ENCODE results near the gene ITGAL. TPM values are rescaled to one million over a fixed set of nuclear protein-coding genes. Genes with fewer than 3 reads are reported as not detected.

The ITGAL gene
- total and polyA plus RNA-seq, 2 of the 13 experiments (the other 11 are each of a cell fraction or from before 2014, with no cell fraction given): 0.86 to 1.2 TPM

GRCh38 chr16:30445408-30446202, 26.9 kb upstream of the ITGAL start, which contains the start of gene SEPHS2 (continued):
- peak; percentile 61; the same call in 1 of the 2 replicates for TF ChIP-seq ZNF609 (CRISPR knock-in tag; IDR thresholded peaks at IDR 0.05; ENCODE audit: borderline replicate concordance)
- TF ChIP-seq MYNN (CRISPR knock-in tag; IDR thresholded peaks at IDR 0.05; ENCODE audit: low read depth): peak; percentile 47; the same call in 1 of the 2 replicates
- no peak for TF ChIP-seq ZBTB14 (CRISPR knock-in tag; IDR thresholded peaks at IDR 0.05)
- no peak for TF ChIP-seq EZH2 (conservative IDR thresholded peaks at IDR 0.05; ENCODE audit: low read depth, low read length)
- TF ChIP-seq ZNF800 (CRISPR knock-in tag; IDR thresholded peaks at IDR 0.05): no peak
- peak; percentile 56 for TF ChIP-seq POGK (CRISPR knock-in tag; conservative IDR thresholded peaks at IDR 0.05)
- no peak for TF ChIP-seq GLMP (CRISPR knock-in tag; IDR thresholded peaks at IDR 0.05; ENCODE audit: borderline replicate concordance)
- no peak for TF ChIP-seq BATF2 (CRISPR knock-in tag; IDR thresholded peaks at IDR 0.05)
- peak; percentile 36 for TF ChIP-seq ZNF317 (CRISPR knock-in tag; IDR thresholded peaks at IDR 0.05)
- peak; percentile 82 for TF ChIP-seq ZNF709 (CRISPR knock-in tag; IDR thresholded peaks at IDR 0.05)
- TF ChIP-seq ZNF501 (CRISPR knock-in tag; IDR thresholded peaks at IDR 0.05): 0 out of 2 replicates have a peak, but pooled peaks have one; percentile 76
- TF ChIP-seq ZNF276 (CRISPR knock-in tag; IDR thresholded peaks at IDR 0.05; ENCODE audit: low read depth): 0 out of 2 replicates have a peak, but pooled peaks have one; percentile 18
- no peak for TF ChIP-seq TSC22D2 (CRISPR knock-in tag; IDR thresholded peaks at IDR 0.05; ENCODE audit: borderline replicate concordance)
